PC-9 (cell line): ENCODE results near the gene TMEM17. TPM values are rescaled to one million over a fixed set of nuclear protein-coding genes. Genes with fewer than 3 reads are reported as not detected.

Experiments
- BruUV-seq: library from RNA; stranded (reverse); fragments of 400-500 nt; replicated peaks from 2 replicates; lab custom pipeline; 2021; lab: Mats Ljungman, UMichigan
- CTCF ChIA-PET: fragments of 300-600 bp; sonication (Branson Sonifier 250); formaldehyde crosslinking; loops from one replicate; lab custom pipeline; 2022; ENCODE audit warnings: antibody characterized with exemption; lab: Charles Lee
- POLR2A ChIA-PET: fragments of 300-600 bp; sonication (Branson Sonifier 250); formaldehyde crosslinking; loops from one replicate; lab custom pipeline; 2022; ENCODE audit warnings: antibody characterized with exemption; ENCODE audit not compliant: unreplicated experiment; lab: Charles Lee
- DNase-seq, 2 experiments: peaks; one replicate each; pipeline versions ENCODE4 v3.0.0 to v3.0.0-alpha.2; 2015 to 2022; ENCODE audit warnings: mixed read lengths in 1 of 2
- H2AFZ ChIP-seq: fragments of 200-600 bp; sonication (generic); 2 replicates; pipeline ENCODE4 v1.8.1; 2017; ENCODE audit warnings: antibody characterized with exemption
- H3F3A ChIP-seq: fragments of 200-600 bp; sonication (generic); 2 replicates; pipeline ENCODE4 v1.8.1; 2017; ENCODE audit warnings: antibody characterized with exemption, mild to moderate bottlenecking, low read depth; ENCODE audit not compliant: insufficient read depth
- H3K27ac ChIP-seq: fragments of 200-600 bp; sonication (generic); 2 replicates; pipeline ENCODE4 v1.6.1; 2016; ENCODE audit warnings: mixed run types
- H3K27me3 ChIP-seq: fragments of 200-600 bp; sonication (generic); 2 replicates; pipeline ENCODE4 v1.6.1; 2016; ENCODE audit warnings: low read depth, mixed run types; ENCODE audit not compliant: insufficient read depth
- H3K36me3 ChIP-seq: fragments of 200-600 bp; sonication (generic); 2 replicates; pipeline ENCODE4 v1.6.1; 2016; ENCODE audit warnings: low read depth, mixed run types
- H3K4me1 ChIP-seq: fragments of 200-600 bp; sonication (generic); replicated peaks from 2 replicates; pipeline ENCODE4 v1.6.1; 2016; ENCODE audit warnings: mixed run types; ENCODE audit not compliant: insufficient read depth
- H3K4me2 ChIP-seq: fragments of 200-600 bp; sonication (generic); 2 replicates; pipeline ENCODE4 v1.6.1; 2017; ENCODE audit warnings: mixed run types
- H3K4me3 ChIP-seq: fragments of 200-600 bp; sonication (generic); 2 replicates; pipeline ENCODE4 v1.6.1; 2016; ENCODE audit warnings: mixed run types
- H3K79me2 ChIP-seq: fragments of 200-600 bp; sonication (generic); 2 replicates; pipeline ENCODE4 v1.6.1; 2017; ENCODE audit warnings: low read depth, mixed run types
- H3K9me2 ChIP-seq: fragments of 200-600 bp; sonication (generic); 2 replicates; pipeline ENCODE4 v1.8.1; 2017; ENCODE audit warnings: mild to moderate bottlenecking; ENCODE audit not compliant: insufficient read depth
- H3K9me3 ChIP-seq: fragments of 200-600 bp; sonication (generic); 2 replicates; pipeline ENCODE4 v1.8.1; 2016; ENCODE audit warnings: low read depth; ENCODE audit not compliant: insufficient read depth
- H4K20me1 ChIP-seq: fragments of 200-600 bp; sonication (generic); 2 replicates; pipeline ENCODE4 v1.8.1; 2017; ENCODE audit not compliant: insufficient read depth
- EZH2 ChIP-seq: fragments of 200-600 bp; sonication (generic); IDR thresholded peaks from 2 replicates; pipeline ENCODE4 v1.8.0; 2017; ENCODE audit warnings: antibody characterized with exemption, low read depth
- intact Hi-C: fragments of 100-400 bp; cut with micrococcal nuclease; formaldehyde crosslinking; loops from one replicate; pipeline ENCODE4 v1.10.0; 2022; ENCODE audit not compliant: unreplicated experiment
- total RNA-seq: library from RNA; stranded (reverse); gene quantifications from 2 replicates; pipeline ENCODE4 v1.2.3, GENCODE V29; 2021
- TF ChIP-seq, protein P1 (sequence below): fragments of 200-600 bp; sonication (generic); conservative IDR thresholded peaks from 2 replicates; pipeline ENCODE4 v1.6.1; 2017; ENCODE audit warnings: mixed run types, antibody characterized with exemption, mild to moderate bottlenecking, moderate library complexity

Gene TMEM17
- total RNA-seq, 1 experiment from 2014 or later, result 11.0 TPM

DNA sequence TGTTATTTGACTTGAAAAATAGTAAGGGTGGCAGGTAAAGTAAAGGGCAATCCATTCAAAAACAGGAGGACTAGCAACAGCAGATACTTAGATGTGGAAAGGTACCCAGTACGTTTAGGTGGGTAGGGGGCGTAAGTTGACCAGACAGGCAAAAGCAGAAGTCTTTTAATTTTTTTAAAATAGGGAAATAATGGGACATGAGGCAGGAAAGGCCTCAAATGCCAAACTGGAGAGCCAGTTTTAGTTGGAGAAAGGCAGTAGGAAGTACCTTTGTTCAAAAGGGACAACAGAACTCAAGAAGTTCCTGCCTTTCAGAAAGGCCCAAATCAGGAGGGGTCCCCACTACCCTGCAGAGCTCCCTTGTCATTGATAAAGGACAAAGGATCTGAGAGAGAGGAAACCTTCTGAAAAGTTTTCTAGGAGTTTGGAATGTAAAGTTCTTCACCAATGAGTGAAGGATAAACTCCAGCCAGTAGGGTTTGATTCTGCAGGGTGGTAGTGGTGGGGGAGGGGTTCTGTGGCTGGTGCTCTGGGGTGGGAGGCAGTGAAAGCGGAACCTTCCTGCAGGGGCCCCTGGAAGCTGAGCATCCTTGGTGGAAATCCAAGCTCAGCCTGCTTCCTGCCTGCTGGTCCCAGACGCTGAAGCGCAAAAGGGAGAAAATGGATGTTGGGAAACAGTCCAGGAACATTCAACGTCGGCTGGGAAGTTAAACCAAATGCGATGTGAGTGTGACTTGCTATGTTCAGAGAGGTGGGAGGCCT is 40.1 kb downstream of the TMEM17 start:
- Histone ChIP-seq H3F3A (no peaks in the 10 kb centered on the region), H3K4me3 (no peak overlapping the region), H3K9me2 (no peaks in the 10 kb centered on the region), H2AFZ (no peak overlapping the region), H3K36me3 (no peaks in the 10 kb centered on the region), H3K4me1 (no peaks in the 10 kb centered on the region), H3K27ac (no peak overlapping the region), H3K9me3 (no peaks in the 10 kb centered on the region), H3K4me2 (no peak overlapping the region), H3K27me3 (no peaks in the 10 kb centered on the region), H3K79me2 (no peaks in the 10 kb centered on the region), H4K20me1 (no peaks in the 10 kb centered on the region)
- no peak for DNase-seq
- no TSS peak for BruUV-seq
- intact Hi-C loops, result no loop called here
- TF ChIP-seq EZH2, result no peak
- TF ChIP-seq, protein P1, sequence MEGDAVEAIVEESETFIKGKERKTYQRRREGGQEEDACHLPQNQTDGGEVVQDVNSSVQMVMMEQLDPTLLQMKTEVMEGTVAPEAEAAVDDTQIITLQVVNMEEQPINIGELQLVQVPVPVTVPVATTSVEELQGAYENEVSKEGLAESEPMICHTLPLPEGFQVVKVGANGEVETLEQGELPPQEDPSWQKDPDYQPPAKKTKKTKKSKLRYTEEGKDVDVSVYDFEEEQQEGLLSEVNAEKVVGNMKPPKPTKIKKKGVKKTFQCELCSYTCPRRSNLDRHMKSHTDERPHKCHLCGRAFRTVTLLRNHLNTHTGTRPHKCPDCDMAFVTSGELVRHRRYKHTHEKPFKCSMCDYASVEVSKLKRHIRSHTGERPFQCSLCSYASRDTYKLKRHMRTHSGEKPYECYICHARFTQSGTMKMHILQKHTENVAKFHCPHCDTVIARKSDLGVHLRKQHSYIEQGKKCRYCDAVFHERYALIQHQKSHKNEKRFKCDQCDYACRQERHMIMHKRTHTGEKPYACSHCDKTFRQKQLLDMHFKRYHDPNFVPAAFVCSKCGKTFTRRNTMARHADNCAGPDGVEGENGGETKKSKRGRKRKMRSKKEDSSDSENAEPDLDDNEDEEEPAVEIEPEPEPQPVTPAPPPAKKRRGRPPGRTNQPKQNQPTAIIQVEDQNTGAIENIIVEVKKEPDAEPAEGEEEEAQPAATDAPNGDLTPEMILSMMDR, result no peak
- ChIA-PET POLR2A (interaction anchor here (0.7 to 1.0 kb wide), 2 partner anchors 267 to 311 kb away, joined by 3 read pairs; no protein-coding TSS in a partner anchor), CTCF (no interaction called here)

DNA sequence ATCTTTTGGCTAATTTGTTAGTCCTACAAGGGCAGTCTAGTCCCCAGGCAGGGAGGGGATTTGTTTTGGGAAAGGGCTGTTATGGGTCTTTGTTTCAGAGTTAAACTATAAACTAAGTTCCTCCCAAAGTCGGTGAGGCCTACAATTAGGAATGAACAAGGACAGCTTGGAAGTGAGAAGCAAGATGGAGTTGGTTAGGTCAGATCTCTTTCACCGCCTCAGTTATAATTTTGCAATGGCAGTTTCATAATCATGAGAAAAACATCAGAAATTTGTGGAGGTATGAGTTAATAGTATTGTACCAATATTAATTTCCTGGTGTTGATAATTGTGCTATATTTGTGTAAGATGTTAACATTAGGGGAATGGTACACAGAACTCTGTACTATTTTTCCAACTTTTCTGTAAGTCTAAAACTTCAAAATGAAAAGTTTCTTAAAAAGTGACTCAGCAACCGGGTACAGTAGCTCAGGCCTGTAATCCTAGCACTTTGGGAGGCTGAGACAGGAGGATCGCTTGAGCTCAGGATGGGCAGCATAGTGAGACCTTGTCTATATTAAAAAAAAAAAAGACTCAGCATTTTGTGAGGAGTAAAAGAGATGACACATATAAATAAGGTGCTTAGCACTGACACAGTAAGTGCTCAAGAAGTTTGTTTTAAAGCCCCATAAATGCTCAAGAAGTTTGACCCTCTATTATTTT is 40.8 kb downstream of the TMEM17 start:
- POLR2A ChIA-PET, result no interaction called here
- Histone ChIP-seq H3F3A (no peaks in the 10 kb centered on the region), H3K79me2 (no peaks in the 10 kb centered on the region), H3K4me1 (no peaks in the 10 kb centered on the region), H3K4me3 (no peak overlapping the region), H3K9me3 (no peaks in the 10 kb centered on the region), H3K27ac (no peak overlapping the region), H4K20me1 (no peaks in the 10 kb centered on the region), H3K27me3 (no peaks in the 10 kb centered on the region), H3K4me2 (no peak overlapping the region), H2AFZ (no peak overlapping the region), H3K36me3 (no peaks in the 10 kb centered on the region), H3K9me2 (no peaks in the 10 kb centered on the region)
- intact Hi-C loops, result no loop called here
- DNase-seq, result no peak
- CTCF ChIA-PET, result no interaction called here
- TF ChIP-seq, protein P1, result no peak
- TF ChIP-seq EZH2, result no peak
- BruUV-seq, result no TSS peak

DNA sequence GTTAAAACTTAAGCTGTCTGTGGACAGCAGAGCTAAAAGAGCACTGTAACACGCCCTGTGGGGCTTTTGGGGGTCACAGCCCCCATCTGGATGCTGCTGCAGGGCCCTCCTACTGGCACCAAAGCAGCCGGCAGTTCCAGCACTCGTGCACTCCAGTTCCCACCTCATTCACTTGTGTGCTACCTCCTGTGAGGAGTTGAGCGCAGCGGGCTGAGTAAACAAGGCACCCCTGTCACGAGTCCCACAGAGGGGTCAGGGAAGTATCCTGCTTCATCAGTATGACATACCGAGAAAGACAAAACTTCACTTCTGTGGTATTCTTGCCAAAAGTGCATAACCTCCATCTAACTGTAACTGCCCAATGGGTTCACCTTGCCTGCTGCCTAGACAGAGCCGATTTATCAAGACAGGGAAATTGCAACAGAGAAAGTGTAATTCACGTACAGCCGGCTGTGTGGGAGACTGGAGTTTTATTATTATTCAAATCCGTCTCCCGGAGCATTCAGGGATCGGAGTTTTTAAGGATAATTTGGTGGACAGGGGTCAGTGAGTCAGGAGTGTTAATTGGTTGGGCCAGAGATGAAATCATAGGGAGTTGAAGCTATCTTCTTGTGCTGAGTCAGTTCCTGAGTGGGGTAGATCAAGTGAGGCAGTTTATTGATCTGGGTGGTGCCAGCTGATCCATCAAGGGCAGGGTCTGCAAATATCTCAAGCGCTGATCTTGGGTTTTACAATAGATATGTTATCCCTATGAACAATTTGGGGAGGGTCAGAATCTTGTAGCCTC is 41.6 kb downstream of the TMEM17 start:
- DNase-seq, result no peak
- H3K9me3 ChIP-seq, result no peaks in the 10 kb centered on the region
- H4K20me1 ChIP-seq, result no peaks in the 10 kb centered on the region
- intact Hi-C loops, result no loop called here
- H3F3A ChIP-seq, result no peaks in the 10 kb centered on the region
- no peaks in the 10 kb centered on the region for H3K36me3 ChIP-seq
- no peak overlapping the region for H3K4me2 ChIP-seq
- no peaks in the 10 kb centered on the region for H3K27me3 ChIP-seq
- TF ChIP-seq, protein P1, result no peak
- TF ChIP-seq EZH2, result no peak
- no peaks in the 10 kb centered on the region for H3K4me1 ChIP-seq
- no peaks in the 10 kb centered on the region for H3K79me2 ChIP-seq
- no peaks in the 10 kb centered on the region for H3K9me2 ChIP-seq
- no peak overlapping the region for H3K27ac ChIP-seq
- BruUV-seq, result no TSS peak
- no peak overlapping the region for H3K4me3 ChIP-seq
- POLR2A ChIA-PET, result no interaction called here
- CTCF ChIA-PET, result no interaction called here
- H2AFZ ChIP-seq, result no peak overlapping the region
